Smooth muscle cell of the brain vasculature (primary cell): Measurements from ENCODE around the gene AIMP1.
"Not testable (repeated sequence)": the region's sequence is repeated elsewhere in the genome, so short reads cannot be mapped to it uniquely, and the experiment has no call there.

Source experiments
- DNase-seq: peaks from one replicate; pipeline ENCODE4 v3.0.0-alpha.2; 2012; ENCODE audit warnings: low read depth, low spot score

The AIMP1 gene

DNA sequence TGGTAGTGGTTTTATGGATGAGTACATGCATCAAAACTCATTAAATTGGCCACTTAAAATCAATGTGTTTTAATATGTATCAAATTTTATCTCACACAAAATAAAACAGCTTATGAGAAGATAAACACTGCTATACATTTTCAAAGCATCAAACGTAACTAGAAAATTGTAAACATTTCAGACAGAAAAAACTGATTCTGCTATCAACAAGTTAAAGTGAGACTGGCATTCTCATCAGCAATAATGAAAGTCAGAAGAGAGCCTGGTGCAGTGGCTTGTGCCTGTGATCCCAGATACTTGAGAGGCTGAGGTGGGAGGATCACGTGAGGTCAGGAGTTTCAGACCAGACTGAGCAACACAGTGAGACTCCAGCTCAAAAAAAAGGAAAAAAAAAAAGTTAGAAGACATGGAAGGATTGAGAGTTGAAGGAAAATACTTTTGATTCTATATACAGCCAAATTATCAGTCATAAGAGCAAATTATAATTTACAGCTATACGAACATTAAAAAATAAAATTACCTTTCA lies 3.3 kb upstream of the AIMP1 start:
- no peak for DNase-seq

DNA sequence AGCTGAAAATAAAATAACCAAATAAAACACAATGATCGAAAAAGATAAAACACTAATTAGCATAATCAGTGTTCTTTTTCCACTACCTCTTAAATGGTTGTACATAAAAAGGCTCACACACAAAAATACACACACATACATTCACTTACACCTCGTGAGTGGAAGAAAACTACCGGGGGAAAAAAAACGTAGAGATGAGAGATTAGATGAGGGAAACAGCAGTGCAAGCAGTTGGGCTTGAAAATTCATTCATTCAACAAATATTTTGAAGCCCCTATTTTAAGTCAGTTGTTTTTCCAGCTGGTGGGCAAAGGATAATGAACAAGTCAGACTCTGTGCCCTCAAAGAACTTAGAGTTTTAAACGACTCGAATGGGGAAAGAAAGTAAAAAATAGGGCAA lies 1.4 kb upstream of the AIMP1 start:
- DNase-seq = no peak

DNA sequence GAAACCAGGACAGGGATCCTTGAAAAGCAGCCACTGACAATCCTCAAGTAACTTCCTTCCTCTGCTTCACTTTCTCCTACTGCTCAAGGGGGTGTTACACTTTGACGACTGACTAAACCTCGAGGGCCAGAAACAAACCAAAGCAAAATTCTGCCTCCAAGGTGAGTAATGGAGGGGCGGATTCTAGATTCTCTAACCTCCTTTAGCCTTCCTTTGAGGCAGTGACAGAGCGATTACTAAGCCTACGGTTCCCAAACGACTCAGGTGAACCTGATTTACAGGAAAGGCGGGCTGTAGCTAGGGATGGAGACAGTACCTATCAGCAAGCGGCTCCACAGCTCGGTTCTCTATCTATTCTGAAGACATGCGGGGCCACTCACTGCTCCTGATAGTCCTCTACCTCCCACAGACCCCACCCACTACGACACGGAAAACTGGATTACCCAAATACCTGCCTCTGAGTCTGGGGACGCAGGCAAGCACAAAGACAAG lies 828 bp upstream of the AIMP1 start:
- no peak for DNase-seq

DNA sequence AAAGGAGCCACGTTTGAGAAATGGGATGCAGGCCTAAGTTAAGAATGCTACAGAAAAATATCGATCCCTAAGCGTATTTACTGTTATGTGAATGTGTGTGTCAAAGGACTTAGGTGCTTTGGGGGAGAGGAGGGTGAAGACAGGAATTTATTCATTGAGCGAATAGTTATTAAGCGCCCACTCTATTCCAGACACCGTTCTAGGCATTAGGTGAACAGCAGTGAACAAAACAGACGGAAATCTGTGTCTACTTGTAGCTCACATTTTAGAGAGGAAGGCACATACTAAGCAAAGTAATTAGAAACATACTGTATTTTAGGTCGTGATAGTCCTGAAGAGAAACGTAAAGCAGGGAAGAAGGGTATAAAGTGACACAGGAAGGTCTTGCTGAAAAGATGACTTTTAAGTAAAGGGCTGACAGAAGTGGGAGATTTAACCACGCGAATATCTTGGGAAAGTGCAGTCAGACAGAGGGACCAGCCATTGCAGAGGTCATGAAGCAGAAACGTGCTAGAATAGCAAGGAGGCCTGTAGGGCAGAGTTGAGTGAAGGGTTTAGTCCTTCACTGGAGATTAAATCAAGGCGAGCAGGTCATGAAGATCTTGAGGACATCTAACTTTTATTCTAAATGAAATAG lies 541 bp downstream of the AIMP1 start:
- DNase-seq = no peak

DNA sequence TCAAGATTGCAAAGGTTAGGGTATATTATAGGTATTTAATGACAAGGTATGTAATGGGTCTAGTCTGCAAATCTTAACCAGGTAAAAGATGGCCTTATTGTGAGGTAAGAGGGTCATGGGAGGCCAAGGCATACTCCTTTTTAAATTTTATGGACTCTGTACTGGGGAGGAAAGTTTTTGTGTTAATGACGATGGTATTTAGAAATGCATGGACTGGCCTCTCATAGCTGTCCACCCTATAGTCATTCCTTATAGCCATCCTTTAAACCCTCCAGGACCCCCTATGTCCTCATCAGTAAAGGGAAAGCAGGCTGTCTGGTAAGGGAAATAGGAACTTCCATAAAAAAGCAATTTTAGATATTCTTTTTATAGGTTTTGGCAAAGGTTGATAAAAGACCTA lies 1.5 kb downstream of the AIMP1 start:
- no peak for DNase-seq

DNA sequence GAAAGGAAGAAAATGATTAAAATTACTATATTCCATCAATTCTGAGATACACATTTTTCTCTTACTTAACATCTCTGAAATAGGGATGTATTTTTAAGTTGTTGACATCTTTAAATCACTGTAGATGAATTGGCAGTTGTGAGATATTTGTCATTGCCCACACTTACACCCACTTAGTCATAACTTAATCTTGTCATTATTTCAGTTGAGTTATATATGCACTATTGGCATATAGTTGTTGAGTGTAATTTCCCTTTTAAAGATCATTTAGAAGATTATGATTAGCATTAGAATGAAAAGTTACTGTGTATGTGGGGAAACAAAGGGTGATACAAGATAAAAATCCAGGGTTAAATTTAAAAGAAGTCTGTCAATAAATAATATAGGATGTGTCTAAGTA lies 2.2 kb downstream of the AIMP1 start:
- DNase-seq = no peak

DNA sequence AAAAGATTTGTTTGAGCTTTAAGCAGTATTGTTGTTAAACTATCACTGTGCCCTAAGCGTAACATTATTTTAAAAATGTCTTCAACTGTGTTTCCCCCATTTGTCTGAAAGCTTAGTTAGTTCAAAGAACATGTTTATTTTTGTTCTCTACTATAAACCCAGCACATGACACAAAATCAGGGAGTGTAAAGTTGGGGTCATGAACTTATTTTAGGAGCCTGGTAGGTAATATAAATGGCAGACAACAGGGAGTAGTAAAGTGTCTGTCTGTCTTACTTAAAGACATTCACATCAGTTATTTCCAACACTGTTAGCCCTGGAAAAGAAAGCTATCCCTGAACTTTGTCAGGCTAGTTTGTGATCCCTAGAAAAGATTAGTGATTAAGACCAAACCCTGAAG lies 3.9 kb downstream of the AIMP1 start:
- no peak for DNase-seq

DNA sequence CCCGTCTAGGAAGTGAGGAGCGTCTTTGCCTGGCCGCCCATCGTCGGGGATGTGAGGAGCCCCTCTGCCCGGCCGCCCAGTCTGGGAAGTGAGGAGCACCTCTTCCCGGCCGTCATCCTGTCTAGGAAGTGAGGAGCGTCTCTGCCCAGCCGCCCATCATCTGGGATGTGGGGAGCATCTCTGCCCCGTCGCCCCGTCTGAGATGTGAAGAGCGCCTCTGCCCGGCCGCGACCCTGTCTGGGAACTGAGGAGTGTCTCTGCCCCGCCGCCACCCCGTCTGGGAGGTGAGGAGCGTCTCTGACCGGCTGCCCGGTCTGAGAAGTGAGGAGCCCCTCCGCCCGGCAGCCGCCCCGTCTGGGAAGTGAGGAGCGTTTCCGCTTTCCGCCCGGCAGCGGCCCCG lies 4.8 kb downstream of the AIMP1 start:
- DNase-seq = not testable (repeated sequence)

DNA sequence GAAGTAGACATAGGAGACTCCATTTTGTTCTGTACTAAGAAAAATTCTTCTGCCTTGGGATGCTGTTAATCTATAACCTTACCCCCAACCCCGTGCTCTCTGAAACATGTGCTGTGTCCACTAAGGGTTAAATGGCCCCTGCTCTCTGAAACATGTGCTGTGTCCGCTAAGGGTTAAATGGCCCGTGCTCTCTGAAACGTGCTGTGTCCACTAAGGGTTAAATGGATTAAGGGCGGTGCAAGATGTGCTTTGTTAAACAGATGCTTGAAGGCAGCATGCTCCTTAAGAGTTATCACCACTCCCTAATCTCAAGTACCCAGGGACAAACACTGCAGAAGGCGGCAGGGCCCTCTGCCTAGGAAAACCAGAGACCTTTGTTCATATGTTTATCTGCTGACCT lies 5.5 kb downstream of the AIMP1 start:
- DNase-seq = not testable (repeated sequence)

DNA sequence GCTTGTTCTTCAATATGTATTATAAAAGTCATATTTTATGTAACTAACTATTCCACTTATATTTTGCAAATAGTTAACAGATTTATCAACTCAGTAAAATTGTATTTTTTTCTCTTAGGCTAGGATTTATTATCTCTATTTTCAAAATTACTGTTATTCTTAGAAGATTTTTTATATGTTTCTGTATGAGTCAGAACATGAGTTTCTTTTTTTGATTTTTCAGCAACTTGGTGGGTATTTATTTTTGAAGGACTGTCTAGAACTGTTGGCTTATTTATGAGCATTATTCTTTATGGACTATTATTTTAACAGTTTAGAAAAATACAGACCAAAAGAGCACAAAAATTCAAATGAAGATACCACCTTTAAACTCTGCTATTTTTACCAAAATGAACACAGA lies 6.8 kb downstream of the AIMP1 start:
- no peak for DNase-seq

DNA sequence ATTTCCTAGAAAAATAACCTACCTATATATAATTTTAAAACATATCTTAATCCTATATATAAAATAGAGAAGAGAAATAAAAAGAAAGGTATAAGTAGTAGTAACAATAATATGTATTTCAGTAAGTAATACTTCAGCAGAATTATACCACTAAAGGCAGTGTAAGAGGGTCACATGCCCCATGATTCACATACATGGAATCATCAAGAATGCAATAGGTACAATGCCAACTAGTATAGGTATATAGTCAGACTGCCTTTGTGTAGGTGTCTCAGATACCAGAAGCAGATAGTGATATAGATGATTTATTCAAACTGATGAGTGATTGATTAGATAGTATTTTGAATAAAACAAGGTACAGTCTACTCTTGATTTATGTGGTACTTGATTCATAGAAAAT lies 9.4 kb downstream of the AIMP1 start:
- DNase-seq = no peak

DNA sequence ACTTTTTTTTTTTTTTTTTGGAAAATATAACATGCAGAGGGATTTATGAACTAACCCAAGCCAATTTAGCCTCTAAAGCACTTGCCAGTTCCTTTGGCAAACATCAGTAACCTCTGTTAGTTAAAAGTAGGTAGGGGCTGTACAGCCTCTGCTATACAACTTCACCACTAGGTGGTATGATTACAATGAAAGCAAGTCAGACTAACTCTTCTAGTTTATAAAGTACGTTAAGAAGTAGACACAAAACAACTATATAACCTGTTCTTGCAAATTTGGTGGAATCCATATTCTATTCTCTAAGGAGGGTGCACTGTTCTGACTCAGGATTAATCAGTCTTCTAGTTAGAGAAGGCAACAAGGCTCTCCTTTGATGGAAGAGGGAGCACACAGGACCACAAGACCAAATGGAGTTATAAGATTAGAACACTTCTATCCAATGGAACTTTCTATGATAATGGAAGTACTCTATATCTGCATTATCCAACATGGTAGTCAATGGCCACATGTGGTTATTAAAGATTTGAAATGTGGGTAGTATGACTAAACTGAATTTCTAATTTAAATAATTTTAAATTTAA lies 12.8 kb downstream of the AIMP1 start:
- DNase-seq = no peak

DNA sequence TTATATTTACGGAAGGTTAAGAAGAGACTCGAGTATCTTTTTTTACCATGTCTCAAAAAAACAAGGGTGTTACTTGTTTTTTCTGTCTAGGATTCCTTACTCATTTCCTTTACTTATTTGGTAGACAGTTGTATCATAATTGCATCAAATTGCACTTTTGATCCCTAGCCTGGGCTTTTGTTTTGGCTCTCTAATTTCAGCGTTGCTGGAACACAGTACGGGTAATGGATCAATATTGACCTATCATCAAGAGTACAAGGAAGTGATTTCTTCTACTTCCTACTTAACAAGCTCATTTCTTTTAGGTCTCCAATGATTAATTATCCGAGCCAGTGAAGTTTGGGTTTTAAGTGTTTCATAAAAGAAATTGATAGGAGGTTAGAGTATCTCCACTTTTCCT lies 16.8 kb downstream of the AIMP1 start:
- no peak for DNase-seq

DNA sequence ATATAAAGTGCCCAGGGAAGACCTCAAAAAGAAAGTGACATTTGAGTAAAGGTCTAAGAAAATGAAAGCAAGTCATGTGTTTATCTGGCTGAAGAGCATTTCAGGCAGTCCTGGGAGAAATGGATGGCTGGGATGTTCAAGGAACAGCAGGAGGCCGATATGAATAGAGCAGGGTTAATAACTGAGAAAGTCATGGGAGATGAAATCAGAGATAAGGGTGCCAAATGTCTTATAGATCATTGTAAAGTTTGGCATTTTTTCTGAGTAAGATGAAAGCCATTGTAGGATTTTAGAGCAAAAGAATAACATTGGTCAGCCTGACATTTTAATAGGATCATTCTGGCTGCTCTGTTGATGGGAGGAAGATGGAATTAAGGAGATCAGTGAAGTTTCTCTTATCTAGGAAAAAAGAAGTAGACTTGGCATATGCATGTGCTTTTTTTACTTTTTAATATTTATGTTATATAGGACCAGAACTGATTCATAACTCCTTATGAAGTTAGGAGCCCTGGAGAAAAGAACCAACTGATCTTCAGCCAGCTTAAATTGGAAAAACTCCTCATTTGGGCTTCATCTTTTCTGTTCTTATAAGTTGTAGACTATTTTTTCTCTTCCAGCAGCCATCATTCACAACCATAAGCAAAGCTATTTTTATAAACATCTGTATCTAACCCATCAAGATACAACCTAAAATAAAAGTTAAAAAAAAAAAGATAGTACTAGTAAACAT lies 18.6 kb downstream of the AIMP1 start:
- DNase-seq = no peak

DNA sequence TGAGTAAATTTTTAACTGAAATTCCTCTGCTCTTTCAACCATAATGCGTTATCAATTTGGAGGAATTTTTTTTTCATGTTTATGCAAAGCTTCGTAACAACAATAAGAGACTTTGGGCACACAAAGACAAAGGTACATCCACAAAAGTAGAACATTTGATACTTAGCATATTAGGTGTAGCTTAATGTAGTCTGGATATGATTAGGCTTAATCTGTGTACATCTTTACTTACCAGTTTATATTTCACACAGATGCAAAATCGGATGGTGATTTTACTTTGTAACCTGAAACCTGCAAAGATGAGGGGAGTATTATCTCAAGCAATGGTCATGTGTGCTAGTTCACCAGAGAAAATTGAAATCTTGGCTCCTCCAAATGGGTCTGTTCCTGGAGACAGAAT lies 20.3 kb downstream of the AIMP1 start:
- DNase-seq = no peak

DNA sequence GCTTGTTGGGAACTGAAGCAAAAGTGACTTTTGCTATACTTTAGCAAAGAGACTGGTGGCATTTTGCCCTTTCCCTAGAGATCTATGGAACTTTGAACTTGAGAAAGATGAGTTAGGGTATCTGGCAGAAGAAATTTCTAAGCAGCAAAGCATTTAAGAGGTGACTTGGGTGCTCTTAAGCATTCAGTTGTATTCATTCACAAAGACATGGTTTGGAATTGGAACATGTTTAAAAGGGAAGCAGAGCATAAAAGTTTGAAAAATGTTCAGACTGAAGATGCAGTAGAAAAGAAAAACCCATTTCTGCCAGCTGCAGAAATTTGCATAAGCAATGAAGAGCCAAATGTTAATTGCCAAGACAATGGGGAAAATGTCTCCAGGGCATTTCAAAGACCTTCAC lies 21.6 kb downstream of the AIMP1 start:
- DNase-seq = no peak

DNA sequence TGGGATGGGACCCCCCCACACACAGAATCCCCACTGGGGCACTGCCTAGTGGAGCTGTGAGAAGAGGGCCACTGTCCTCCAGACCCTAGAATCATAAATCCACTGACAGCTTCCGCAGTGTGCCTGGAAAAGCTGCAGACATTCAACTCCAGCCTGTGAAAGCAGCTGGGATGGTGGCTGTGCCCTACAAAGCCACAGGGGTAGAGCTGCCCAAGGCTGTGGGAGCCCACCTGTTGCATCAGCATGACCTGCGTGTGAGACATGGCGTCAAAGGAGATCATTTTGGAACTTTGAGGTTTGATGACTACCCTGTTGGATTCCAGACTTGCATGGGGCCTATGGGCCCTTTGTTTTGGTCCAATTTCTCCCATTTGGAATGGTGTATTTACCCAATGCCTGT lies 22.3 kb downstream of the AIMP1 start:
- DNase-seq = no peak

DNA sequence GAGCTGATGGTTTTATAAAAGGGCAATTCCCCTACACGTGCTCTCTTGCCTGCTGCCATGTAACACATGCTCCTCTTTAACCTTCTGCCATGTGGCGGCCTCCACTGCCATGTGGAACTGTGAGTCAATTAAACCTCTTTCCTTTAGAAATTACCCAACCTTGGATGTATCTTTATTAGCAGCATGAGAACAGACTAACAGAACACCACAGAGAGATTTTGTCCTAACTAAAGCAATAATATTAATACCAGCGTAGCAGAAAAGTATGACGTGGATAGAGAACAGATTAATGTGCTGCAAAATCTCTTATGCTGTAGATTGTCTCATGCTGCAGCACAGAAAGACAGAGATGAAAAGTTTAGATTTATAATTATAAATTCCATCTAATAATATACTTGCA lies 23.1 kb downstream of the AIMP1 start:
- DNase-seq = no peak

DNA sequence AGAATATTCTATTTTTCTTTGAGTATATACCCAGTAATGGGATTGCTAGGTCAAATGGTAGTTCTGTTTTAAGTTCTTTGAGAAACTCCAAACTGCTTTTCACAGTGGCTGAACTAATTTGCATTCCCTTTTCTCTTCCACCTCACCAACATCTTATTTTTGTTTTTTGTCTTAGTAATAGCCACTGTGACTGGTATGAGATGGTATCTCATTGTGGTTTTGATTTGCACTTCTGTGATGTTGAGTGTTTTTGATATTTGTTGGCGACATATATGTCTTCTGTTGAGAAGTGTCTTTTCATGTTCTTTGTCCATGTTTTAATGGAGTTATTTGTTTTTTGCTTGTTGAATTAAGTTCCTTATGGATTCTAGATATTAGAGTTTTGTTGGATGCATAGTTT lies 24.4 kb downstream of the AIMP1 start:
- no peak for DNase-seq

DNA sequence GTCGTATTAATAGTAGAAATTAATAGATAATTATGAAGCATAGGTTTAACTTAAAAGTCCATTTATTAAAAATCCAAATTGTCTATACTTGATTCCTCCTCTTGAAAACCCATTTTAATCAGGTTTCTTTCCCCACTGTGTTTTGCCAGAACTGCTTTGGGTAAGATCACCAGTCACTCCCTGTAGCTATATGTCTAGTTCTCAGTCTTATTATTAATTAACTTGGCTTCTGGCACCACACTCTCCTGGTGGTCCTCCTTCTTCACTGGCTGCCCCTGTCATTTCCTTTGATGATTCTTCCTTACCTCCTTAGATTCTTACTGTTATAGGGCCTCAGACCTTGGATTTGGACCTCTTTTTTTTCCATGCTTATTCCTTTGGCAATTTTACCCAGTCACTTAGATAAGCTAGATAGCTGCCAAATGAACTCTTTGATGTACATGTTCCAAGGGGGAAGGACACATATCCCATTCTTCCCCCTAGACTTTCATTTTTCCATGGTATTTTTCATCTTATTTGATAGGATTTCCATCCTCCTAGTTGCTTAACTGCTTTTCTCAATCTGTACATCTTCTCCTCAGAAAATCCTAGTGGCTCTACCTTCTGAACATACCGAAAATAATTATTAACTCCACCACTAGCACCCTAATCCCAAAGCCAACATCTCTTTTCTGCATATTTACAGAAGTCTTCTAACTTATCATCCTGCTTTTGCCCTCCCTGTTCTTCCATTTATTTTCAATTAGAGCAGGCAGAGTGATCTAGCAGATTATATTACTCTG lies 27.7 kb downstream of the AIMP1 start:
- no peak for DNase-seq

DNA sequence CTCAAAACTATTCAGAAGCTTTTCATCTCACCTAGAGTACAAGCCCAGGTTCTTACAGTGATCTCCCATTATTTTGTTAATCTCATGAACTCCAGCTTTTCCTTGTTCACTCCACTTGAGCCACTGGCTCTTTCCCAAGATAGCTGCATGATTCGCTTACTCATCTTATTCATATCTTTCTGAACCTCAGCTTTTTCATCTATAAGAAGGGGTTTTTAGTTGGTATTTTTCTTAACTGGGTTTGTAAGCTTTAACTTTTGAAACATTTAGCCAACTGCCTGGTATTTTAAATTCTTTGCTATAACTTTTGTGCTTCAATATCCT lies 28.3 kb downstream of the AIMP1 start:
- no peak for DNase-seq

DNA sequence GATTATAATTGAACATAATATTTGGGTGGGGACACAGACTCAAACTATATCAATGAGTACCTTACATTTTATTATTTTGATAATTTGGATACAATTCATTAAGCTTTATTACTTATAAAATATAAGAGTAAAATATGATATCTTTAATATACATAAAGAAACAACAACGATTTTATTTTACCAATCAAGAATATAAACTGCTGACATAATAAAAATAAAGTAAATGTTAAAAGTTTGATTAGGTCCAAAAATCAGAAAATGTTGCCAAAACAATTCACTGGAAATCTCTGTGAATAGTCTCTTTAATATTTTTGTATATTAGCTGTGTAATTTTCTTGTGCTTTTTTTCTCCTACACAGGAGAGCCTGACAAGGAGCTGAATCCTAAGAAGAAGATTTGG lies 30.8 kb downstream of the AIMP1 start:
- no peak for DNase-seq
